Activated CD8-positive, alpha-beta memory T cell treated with anti-CD3 and anti-CD28 coated beads for 1 hour (primary cell): Measurements from ENCODE around the gene TH.
A peak's percentile ranks its signal among the peaks of the same experiment; 100 is the strongest.
"Not testable (repeated sequence)": the region's sequence is repeated elsewhere in the genome, so short reads cannot be mapped to it uniquely, and the experiment has no call there.

Experiments
- DNase-seq, 2 donors: peaks; one replicate each; pipeline ENCODE4 v3.0.0-alpha.2; 2020; ENCODE audit warnings: low read depth in 1 of 2; ENCODE audit errors: extremely low read depth in 1 of 2

TH gene

DNA sequence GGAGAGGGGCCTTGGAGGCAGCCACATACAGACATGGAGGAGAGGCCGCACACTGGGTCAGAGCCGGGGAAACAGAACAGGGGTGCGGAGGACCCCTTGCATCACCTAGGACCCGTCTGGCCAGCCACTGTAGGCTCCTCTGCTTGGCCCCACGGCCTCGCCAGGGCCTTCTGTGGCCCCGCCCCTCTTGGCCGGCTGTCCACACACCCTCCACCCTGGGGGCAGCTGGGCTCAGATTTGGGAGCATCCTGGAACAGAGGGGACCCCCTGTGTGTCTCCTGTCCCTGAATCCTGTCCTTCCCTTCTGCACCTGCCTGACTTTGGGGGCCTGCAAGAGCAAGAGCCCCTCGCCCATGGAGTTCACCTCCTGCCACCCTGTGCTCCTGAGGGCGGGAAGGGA is 7.9 kb upstream of the TH start:
- DNase-seq = no peak

GRCh38 chr11:2178906-2179494 is 7.4 kb upstream of the TH start:
- no peak for DNase-seq

DNA sequence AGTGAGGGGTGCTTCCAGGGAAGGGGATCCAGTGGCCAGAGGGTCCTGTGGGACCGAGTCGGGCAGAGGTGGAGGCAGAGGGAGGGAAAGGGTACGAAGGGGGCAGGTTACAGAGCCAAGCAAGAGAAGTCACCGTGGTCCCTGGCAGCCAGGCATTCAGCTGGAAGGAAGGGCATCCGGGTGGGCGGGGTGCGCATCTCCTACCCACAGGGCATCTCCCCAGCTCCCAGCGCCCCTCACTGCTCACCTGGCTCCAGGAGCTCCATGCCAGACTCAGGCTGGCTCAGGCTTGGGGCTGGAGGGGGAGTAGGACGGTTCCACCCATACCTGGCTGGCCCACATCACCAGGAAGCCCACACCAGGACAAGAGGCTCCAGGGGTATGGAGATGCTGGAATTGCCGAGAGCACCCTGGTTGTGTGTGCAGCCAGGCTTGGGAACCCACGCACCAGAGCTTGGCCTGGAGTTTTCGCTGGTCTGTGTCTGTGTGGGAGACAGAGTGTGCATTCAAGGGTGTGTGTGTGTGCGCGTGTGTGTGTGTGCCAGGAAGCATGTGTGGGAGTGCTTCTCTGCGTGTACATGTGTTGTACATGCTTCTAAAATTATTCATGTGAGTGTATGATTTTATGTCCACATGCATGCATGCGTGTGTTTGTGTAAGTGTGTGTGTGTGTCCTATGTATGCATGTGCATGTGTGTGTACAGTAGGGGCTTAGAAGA is 6.6 kb upstream of the TH start:
- DNase-seq = not testable (repeated sequence)

DNA sequence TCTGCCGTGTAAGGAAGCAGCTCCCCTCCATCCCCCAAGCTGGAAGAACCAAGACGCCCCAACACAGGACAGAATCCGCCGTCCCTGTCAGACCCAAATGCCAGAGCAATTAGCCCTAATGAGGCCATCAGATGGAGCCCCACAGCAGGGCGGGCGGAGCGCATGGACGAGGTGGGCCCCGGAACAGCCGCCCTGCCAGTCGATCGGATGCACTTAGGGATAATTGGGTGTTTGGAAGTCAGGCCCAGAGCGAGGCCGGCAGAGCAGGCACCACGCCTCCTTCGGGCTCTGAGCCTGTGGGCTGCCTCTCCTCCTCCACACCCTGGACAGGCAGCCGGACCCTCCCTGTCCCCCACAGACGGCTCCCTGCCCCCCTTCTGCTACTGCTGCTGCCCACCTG is 5.5 kb upstream of the TH start:
- no peak for DNase-seq

DNA sequence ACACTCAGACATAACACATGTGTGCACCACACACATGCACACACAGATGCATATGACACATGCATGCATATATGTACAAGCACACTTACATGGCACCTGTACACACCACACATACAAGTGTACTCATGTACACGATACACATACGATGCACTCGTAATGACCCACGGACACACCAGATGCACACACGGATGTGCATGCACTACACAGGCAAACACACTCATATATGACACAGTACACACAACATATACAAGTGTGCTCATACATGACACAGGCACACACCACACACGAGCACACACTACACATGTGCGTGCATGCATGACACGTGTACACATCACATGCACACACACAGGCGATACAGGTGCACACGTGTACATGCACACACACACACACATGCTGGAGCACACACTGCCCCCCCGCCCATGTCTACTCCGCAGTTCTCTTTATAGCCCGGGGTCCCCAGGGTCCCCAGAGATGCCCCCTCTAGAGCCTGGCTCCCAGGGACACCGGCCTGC is 4.8 kb upstream of the TH start:
- DNase-seq = no peak

GRCh38 chr11:2175659-2176058 is 4.0 kb upstream of the TH start:
- no peak for DNase-seq

GRCh38 chr11:2174361-2174760 is 2.7 kb upstream of the TH start:
- no peak for DNase-seq

- DNase-seq = no peak
These were observed 2.1 kb upstream of the TH start for GRCh38 chr11:2173761-2174160.

GRCh38 chr11:2173150-2173693 is 1.6 kb upstream of the TH start:
- no peak for DNase-seq

DNA sequence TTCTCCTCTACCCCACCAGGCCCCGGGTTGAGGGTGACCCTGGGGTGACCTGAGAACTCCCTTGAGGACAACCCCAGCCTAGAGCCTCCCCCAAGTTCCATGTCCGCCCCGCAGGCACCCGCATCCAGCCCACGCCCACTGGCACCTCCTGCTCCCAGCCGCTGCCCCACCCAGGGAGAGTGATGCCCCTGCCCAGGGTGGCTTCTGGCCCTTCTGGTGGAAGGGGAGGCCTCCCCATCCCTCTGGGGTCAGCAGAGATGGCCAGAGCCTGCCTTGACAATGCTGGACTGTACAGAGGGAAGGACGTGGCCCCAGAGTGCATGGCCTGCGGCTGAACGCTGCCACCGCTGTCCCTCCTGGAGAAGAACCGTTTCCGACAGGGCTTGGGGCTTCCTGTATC is 1.1 kb upstream of the TH start:
- no peak for DNase-seq

DNA sequence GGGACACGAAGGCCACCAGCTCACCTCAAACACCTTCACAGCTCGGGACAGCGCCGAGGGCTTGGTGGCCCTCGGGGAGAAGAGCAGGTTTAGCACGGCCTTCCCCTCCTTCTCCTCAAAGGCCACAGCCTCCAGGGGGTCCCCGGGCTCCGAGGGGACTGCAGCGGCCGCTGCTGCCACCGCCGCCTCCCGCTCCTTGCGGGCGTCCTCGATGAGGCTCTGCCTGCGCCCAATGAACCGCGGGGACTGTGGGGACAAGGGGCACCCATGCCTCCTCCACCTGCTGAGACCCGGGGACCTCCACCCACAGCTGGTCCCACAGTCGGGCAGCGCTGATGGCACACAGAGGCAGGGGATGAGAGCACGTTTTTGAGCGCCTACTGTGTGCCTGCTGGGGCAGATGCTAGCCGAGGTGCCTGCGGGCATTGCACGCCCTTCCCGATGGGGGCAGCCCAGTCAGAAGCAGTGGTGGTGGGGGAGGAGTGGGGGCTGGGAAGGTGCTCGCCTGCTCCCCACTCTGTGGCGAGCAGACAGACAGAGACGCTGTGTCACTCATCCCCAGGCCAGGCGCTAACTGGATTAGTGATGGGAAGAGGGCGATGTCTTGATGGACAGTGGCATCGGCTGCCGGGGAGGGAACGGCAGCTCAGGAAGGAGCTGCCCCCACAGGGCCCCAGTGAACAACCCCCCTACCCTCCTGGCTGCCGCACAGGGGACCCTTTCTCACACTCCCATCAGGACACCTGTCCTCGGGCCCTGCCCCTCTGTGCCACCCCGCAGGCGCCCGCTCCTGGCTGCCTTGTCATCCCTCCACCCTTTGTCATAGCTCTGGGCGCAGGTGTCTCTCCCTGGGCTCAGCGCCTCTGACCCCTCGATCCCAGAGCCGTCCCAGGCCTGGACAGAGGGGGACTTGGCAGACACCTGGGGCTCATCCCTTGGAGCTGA is 1.7 kb downstream of the TH start:
- DNase-seq = no peak

- no peak for DNase-seq
These were observed 2.6 kb downstream of the TH start for GRCh38 chr11:2169005-2169378.

DNA sequence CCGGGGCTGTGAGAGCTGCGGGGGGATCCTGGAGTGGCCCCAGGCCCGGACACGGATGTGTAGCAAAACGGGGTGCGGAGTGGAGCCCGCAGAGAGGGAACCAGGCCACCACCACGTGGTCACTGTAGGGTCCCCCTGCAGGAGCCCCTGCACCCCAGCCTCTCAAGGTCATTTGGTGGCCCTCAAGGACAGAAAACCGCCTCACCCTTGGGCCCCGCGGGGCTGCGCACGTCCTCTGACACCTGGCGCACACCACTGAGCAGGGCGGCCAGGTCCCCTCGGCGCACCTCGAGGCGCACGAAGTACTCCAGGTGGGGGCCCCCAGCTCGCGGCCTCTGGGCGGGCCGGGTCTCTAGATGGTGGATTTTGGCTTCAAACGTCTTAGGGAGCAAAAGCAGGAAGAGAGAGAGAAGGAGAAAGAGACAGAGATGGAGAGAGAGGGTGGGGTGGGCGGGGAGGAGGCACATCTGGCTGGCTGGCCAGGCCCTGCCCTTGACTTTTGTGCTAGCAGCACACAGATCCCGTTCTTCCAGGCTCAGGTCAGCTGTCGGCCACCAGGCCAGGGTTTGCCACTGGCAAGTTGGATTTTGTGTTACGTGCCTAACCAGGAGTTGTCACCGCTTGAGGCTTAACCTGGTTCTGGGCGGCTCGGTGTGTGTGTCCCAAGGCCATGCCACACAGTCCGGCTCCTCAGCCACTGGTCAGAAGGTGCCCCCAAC is 3.2 kb downstream of the TH start:
- no peak for DNase-seq

- DNase-seq = no peak
These were observed 4.2 kb downstream of the TH start for GRCh38 chr11:2167141-2168045.

GRCh38 chr11:2166091-2166851 is 5.3 kb downstream of the TH start:
- peak in 1 of 2 donors; percentile 21 for DNase-seq

DNA sequence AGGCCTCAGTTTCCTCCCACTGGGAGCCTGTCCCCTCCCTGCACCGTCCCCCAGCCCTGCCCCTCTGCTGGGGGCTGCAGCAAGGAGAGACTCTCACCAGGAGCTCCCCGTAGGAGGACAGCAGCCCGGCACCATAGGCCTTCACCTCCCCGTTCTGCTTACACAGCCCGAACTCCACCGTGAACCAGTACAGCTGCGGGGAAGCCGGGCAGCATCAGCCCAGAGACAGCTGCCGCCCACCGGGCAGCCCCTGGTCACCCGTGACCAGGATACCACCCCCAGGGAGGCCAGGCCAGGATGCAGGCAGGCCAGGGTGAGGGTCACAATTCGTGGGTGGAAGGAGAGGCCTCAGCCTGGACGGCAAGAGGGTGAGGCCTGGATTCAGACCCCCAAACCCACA is 6.0 kb downstream of the TH start:
- DNase-seq = no peak

GRCh38 chr11:2164861-2165555 is 6.6 kb downstream of the TH start:
- DNase-seq = no peak

DNA sequence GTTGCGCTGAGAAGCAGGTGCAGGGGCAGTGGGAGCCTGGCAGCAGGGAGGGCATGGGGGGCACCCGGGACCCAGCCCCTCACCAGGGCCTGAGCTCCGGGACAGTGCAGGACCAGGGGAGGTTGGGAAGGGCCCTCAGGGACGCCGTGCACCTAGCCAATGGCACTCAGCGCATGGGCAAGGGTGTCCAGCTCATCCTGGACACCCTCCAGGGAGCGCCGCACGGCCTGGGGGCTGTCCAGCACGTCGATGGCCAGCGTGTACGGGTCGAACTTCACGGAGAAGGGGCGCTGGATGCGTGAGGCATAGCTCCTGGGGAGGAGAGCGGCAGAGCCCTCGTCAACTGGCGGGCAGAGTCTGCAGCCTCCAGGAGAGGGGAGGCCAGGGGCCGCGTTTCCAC is 7.5 kb downstream of the TH start:
- DNase-seq = no peak
